Measurements from ENCODE around the gene CGRRF1. TPM values are rescaled to one million over a fixed set of nuclear protein-coding genes. Genes with fewer than 3 reads are reported as not detected.

Gene CGRRF1
- total RNA-seq, 1 donor from 2014 or later: 16.6 TPM

DNA sequence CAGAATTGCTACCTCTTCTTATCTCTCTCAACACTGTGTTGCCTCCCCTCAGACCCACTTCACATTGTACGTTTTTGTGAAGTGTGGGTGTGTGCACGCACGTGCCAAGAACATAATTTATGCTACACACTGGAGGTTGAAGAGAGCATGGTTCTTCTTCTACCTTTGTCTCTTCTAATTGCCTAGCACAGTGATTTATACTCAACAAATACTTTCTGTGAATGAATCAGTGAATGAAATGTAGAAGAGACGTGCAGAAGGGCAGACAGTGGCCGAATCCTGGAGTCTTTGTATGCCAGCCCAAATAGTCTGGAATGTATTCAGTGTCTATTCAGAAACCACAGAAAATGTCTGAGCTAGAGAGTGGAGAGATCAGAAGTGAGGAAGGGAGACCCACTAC is 52.6 kb downstream of the CGRRF1 start:
- TF ChIP-seq, protein P1, sequence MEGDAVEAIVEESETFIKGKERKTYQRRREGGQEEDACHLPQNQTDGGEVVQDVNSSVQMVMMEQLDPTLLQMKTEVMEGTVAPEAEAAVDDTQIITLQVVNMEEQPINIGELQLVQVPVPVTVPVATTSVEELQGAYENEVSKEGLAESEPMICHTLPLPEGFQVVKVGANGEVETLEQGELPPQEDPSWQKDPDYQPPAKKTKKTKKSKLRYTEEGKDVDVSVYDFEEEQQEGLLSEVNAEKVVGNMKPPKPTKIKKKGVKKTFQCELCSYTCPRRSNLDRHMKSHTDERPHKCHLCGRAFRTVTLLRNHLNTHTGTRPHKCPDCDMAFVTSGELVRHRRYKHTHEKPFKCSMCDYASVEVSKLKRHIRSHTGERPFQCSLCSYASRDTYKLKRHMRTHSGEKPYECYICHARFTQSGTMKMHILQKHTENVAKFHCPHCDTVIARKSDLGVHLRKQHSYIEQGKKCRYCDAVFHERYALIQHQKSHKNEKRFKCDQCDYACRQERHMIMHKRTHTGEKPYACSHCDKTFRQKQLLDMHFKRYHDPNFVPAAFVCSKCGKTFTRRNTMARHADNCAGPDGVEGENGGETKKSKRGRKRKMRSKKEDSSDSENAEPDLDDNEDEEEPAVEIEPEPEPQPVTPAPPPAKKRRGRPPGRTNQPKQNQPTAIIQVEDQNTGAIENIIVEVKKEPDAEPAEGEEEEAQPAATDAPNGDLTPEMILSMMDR (IDR thresholded peaks at IDR 0.05; ENCODE audit: insufficient read depth, low read depth, low read length): no peak
- TF ChIP-seq EZH2 (IDR thresholded peaks at IDR 0.05; ENCODE audit: insufficient read depth, low read length): no peak
- Mint-ChIP-seq H3K9me3 (ENCODE audit: unreplicated experiment) (no peaks in the 10 kb centered on the region), H3K4me3 (ENCODE audit: unreplicated experiment) (no peak overlapping the region), H3K27ac (ENCODE audit: unreplicated experiment) (peak overlapping the region; percentile 94), H3K36me3 (ENCODE audit: low read depth, unreplicated experiment) (no peaks in the 10 kb centered on the region), H3K4me1 (ENCODE audit: low read depth, unreplicated experiment) (peaks cover 12% of the 10 kb centered on the region), H3K27me3 (ENCODE audit: low read depth, unreplicated experiment) (no peaks in the 10 kb centered on the region)
- Histone ChIP-seq H3K27ac (ENCODE audit: low read depth, low read length) (peak overlapping the region; percentile 21), H3K36me3 (ENCODE audit: insufficient read depth, low read length) (no peaks in the 10 kb centered on the region), H3K4me1 (ENCODE audit: insufficient read depth, low read length) (peaks cover 27% of the 10 kb centered on the region), H3K9me3 (ENCODE audit: insufficient read depth, low read depth, low read length) (no peaks in the 10 kb centered on the region), H3K79me2 (ENCODE audit: insufficient read depth, low read length) (peaks cover 4% of the 10 kb centered on the region), H3K4me2 (ENCODE audit: low read length) (peak overlapping the region; percentile 58), H3K27me3 (ENCODE audit: insufficient read depth, low read length) (no peaks in the 10 kb centered on the region), H3K9ac (ENCODE audit: low read length) (peak overlapping the region; percentile 7), H2AFZ (ENCODE audit: low read depth, low read length) (no peak overlapping the region), H3K4me3 (ENCODE audit: insufficient read depth, low read depth, low read length) (no peak overlapping the region), H4K20me1 (ENCODE audit: insufficient read depth, low read length) (no peaks in the 10 kb centered on the region)
- peak; percentile 91 for FAIRE-seq
- peak; percentile 72 for DNase-seq (ENCODE audit: low read depth)

DNA sequence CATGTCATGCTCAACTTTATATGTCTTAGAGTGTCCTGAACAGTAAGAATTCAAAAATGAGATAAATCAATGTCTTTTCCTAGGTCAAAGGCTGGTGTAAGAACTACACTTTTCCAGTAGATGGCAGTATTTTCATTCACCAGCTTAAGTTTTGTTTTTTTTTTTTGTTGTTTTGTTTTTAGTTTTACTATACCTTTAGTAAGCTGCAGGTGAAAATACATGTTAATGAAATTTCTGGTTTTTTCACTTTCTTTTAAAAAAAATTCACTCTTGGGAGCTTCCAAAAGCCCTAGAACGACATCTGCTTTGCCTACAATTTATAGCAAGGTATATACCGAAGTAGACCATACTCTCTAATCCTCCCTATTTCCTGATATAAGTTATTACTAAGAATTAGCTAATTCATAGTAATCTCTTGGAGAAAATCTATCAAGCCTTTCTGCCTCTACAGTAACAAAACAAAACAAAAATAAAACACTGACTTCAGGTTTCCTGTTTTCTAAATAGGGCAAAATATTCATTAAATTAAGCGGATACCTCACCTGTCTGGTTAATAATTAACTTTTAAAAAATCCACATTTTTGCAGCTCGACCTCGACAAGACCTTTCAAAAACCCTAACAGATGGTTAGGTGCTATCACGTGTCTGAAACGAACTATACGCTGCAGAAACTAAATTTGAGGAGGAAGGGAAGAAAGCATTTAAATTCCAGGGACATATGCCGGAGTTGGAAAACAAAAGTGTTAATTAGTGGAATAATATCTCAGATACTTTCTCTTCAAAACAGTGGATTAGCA is 54.6 kb downstream of the CGRRF1 start:
- H3K4me1 ChIP-seq (ENCODE audit: insufficient read depth, low read length): peaks cover 33% of the 10 kb centered on the region
- peak overlapping the region; percentile 77 for H3K4me3 ChIP-seq (ENCODE audit: insufficient read depth, low read depth, low read length)
- no peak overlapping the region for H2AFZ ChIP-seq (ENCODE audit: low read depth, low read length)
- H4K20me1 ChIP-seq (ENCODE audit: insufficient read depth, low read length): peaks cover 9% of the 10 kb centered on the region
- H3K27me3 ChIP-seq (ENCODE audit: insufficient read depth, low read length): no peaks in the 10 kb centered on the region
- peak overlapping the region; percentile 87 for H3K4me2 ChIP-seq (ENCODE audit: low read length)
- TF ChIP-seq, protein P1 (IDR thresholded peaks at IDR 0.05; ENCODE audit: insufficient read depth, low read depth, low read length): peak; percentile 72
- no peak for TF ChIP-seq EZH2 (IDR thresholded peaks at IDR 0.05; ENCODE audit: insufficient read depth, low read length)
- DNase-seq (ENCODE audit: low read depth) (peak; percentile 27), FAIRE-seq (peak; percentile 54)
- H3K27ac ChIP-seq (ENCODE audit: low read depth, low read length): peak overlapping the region; percentile 88
- no peaks in the 10 kb centered on the region for H3K27me3 Mint-ChIP-seq (ENCODE audit: low read depth, unreplicated experiment)
- peak overlapping the region; percentile 96 for H3K9ac ChIP-seq (ENCODE audit: low read length)
- peaks cover 17% of the 10 kb centered on the region for H3K4me1 Mint-ChIP-seq (ENCODE audit: low read depth, unreplicated experiment)
- H3K9me3 Mint-ChIP-seq (ENCODE audit: unreplicated experiment): peaks cover 2% of the 10 kb centered on the region
- H3K4me3 Mint-ChIP-seq (ENCODE audit: unreplicated experiment): peak overlapping the region; percentile 91
- H3K36me3 ChIP-seq (ENCODE audit: insufficient read depth, low read length): no peaks in the 10 kb centered on the region
- peaks cover 9% of the 10 kb centered on the region for H3K36me3 Mint-ChIP-seq (ENCODE audit: low read depth, unreplicated experiment)
- no peaks in the 10 kb centered on the region for H3K9me3 ChIP-seq (ENCODE audit: insufficient read depth, low read depth, low read length)
- peak overlapping the region; percentile 86 for H3K27ac Mint-ChIP-seq (ENCODE audit: unreplicated experiment)
- peaks cover 22% of the 10 kb centered on the region for H3K79me2 ChIP-seq (ENCODE audit: insufficient read depth, low read length)

Data from astrocyte (in vitro differentiated cells and primary cell).